HG03280 (cell line): ENCODE measurements around the gene RGPD4.
"Not testable (repeated sequence)": the region's sequence is repeated elsewhere in the genome, so short reads cannot be mapped to it uniquely, and the experiment has no call there.

Experiments used
- ATAC-seq: cut with Tn5 transposase; IDR thresholded peaks from one replicate; pipeline ENCODE4 v1.9.1; 2021; ENCODE audit warnings: mild to moderate bottlenecking, moderate library complexity; ENCODE audit not compliant: unreplicated experiment

The RGPD4 gene

GRCh38 chr2:107826749-107827148 is at the start of gene RGPD4:
TSS of gene RGPD4 (plus strand) at chr2:107826892. CDS start at chr2:107827014, 122 bp downstream.
- ATAC-seq = not testable (repeated sequence)

GRCh38 chr2:107777974-107778373 is 48.7 kb upstream of the RGPD4 start:
- no peak for ATAC-seq

DNA sequence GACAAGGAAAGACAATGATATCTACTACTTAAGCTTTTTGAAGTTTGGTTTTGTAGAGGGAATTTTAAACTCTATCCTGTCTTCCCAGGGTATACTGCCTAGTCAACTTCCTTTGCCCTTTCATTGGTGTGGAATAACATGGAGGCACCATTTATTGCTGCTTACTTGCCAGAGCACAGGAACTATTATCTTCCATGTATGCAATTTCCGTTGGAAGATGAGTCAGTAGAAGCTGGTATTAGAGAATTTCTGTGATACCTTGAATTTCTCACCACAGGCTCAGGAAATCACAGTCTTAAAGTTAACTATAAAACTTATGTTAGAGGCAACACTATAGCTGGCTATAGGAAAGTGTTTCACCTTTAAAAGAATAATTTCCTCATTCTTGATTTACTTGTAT is 40.9 kb upstream of the RGPD4 start:
- ATAC-seq = no peak

GRCh38 chr2:107790837-107791236 is 35.9 kb upstream of the RGPD4 start:
- ATAC-seq = no peak

DNA sequence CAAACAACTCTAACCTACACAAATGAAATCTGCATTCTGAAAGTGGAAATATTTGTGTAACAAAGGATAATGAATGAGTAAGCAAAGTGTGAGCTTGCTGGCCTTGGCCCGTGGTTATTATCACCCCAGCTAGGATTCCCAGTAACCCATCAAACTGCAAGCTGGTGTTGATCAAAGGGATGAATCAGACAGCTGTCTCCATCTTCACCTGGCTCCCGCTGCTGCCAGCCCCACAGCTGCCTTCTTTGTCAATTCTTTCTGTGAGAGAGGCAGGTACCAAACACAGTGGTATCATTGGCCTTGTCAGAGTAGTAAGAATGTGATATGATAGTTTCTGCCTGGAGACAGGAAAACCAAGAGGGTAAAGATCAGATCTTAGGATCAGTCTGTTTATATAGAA is 25.2 kb upstream of the RGPD4 start:
- ATAC-seq = no peak

DNA sequence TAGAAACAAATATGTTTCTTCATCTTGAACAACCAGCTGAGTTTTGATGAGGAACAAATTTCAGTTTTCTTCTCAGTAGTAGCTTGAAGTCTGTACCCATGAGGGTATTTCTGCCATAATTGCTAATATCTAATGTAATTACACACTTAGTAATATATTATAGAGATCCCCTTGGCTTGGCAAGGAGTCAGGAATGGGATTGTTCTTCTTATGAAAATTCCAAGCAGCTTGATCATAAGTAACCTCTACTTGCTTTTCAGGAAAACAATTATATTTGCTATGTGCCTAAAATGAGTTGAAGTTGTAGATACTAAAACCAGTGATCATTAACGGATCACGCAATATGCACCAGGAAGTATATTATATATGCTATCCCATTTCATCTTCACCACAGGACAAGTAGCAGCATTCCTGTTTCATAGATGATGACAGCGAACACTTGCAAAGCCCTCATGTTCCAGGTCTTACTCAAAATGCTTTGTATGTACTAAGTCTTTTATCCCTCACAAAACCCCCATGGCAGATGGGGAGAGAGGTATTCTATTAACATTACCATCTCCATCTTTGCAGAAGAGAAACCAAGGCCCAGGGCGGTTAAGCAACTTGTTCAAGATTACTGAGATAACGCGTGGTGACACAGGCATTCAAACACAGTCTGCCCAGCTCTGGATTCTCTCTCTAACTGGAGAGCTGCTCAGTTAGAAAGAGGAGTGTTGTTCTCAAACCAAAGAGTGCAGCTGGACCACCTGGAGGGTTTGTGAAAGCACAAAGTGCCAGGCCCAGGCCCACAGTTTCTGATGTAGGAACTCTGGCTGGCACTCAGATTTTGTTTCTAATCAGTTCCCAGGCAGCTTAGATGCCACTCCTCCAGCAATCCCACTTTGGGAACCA is 21.8 kb upstream of the RGPD4 start:
- no peak for ATAC-seq

DNA sequence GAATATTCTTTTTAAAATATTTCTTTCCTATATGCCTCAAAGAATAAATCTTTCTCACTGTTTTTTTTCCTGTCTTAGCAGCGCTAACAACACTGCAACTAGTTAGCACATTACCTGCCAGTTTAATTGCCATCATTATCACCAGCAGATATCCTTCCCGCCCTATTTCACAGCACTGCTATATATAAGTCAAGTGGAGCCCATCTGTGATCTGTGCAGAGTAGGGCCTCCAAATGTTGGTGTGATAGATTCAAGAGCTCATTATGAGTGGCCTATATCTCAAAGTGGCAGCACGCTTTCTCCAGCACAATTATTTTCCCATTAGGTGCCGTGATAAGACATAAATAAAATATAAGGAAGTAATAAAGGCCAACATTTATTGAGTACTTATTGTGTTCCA is 19.8 kb upstream of the RGPD4 start:
- ATAC-seq = no peak

DNA sequence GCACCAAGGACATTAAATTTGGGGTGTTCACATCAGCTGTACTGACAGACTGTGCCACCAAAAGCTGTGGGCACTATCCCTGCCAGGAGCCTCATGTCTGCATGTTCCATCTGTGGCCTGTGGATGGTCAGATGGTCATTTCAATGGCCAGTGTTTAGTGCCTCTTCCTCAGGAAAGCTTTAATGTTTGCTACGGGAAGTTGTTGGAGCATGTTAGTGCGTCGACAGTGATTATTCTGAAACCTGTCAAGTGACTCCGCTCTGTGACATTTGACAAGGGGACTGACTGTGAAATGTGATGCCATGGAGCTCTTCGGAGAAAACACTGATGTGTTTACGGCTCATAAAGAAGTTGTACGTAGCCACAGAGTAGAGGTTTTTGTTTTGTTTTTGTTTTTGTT is 18.7 kb upstream of the RGPD4 start:
- ATAC-seq = no peak

DNA sequence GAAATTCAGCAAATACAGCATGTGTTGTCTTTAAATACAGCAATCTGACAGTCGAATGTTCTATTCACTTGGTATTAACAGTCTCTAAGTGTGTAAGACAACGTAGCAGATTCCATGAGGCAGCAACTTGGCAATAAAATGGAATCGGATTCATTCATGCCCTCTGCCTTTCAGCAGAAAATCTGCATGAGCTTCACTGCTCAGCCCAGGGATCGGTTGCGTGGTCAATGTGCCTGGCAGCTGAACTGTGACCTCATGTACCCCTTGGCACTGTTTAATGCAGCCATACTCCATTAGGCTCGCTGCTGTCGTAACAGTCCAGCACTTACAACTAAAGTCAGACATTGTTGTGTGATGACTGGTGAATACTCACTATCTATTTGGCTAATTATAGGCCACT is 17.7 kb upstream of the RGPD4 start:
- no peak for ATAC-seq

- ATAC-seq = no peak
Observed at GRCh38 chr2:107809835-107810234, 16.9 kb upstream of the RGPD4 start.

DNA sequence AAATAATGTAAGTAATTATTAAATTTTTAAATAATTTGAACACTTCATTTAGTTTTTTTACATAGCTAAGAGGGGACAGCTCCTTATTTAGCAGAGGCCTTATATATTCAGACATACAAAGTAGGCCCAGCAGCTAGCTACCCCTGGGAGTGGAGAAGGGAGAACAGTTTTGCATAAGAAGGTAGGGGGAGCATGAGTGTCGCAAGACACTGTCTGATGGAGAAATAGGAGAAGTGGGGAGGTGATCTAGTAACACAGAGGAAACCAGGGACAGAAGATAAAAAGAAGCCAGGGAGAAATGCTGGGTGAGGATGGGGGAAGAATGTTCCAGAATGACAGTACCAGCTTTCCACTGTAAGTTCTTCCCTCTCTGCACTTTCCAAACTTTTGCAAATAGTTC is 16.0 kb upstream of the RGPD4 start:
- no peak for ATAC-seq

GRCh38 chr2:107811411-107811810 is 15.3 kb upstream of the RGPD4 start:
- ATAC-seq = no peak

GRCh38 chr2:107812006-107812405 is 14.7 kb upstream of the RGPD4 start:
- ATAC-seq = no peak

DNA sequence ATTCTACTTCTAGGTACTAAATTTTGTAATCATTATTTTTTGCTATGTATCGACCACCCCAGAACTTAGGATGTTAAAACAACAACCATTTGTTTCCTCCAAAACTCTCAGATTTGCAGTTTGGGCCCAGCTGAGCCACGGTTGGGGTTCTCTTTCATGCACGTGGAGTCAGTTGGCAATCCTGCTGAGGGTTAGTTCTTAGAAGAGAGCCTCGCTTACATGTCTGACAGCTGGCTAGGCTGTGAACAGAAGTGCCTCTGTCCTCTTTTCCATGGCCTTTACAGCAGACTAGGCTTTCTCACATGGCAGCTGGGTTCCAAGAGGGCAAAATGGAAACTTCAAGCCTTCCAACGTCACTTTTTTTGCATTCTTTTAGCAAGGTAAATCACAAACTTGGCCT is 9.3 kb upstream of the RGPD4 start:
- no peak for ATAC-seq

DNA sequence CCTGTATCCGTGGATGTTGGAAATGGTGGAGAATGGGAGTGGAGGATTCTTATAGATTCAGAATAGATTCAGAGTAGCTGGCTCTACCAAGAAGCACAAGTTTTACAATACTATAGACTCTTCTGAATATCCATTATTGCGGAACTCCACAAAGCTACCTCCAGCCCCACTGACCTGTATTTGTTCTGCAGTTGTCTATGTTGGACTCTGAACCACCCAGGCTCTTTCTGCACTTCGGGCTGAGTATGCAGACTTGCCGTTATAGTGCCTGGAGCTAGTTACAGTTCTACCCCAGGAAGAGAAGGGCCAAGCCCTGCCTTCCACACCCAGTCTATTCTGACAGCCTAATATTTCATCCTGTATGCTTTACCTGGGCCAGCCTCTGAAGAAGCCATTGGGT is 4.4 kb upstream of the RGPD4 start:
- ATAC-seq = no peak

GRCh38 chr2:107824451-107825205 is 2.1 kb upstream of the RGPD4 start:
- no peak for ATAC-seq

DNA sequence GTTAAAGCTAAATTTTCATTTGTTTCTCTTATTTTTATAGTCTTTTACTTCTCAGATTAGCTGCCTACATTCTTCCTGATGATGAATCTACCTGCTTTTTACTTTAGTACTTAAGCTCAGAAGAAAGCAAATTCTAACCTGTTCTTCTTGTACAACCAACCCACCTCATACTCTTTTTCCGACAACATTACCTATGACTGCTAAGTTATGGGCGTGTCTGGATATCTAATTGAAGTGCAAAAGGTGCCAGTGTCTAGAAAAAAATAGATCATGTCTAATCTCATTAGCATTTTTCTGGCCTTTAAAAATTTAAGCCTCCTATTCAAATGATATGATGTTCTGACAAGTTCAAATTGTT is 1.5 kb upstream of the RGPD4 start:
- ATAC-seq = no peak

- ATAC-seq = not testable (repeated sequence)
Observed at GRCh38 chr2:107829514-107829913, 2.8 kb downstream of the RGPD4 start.

DNA sequence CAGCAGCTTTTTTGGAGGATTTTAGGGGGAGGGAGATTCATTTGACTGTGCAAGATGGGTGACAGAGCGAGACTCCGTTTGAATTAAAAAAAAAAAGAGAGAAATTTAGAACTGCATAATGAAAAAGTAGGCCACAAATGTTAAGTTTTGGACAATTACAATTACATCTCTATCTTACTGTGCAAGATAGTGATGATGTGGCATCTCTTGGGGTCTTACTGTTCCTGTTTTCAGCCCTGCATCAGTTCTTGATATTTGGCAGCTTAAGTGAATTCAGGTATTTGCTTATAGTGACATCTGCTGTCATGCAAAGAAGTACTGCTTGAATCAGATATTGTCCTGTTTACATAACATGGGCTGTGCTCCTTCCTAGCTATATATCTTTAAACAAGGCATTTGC is 6.5 kb downstream of the RGPD4 start:
- not testable (repeated sequence) for ATAC-seq

- not testable (repeated sequence) for ATAC-seq
Observed at GRCh38 chr2:107833618-107834017, 6.9 kb downstream of the RGPD4 start.

DNA sequence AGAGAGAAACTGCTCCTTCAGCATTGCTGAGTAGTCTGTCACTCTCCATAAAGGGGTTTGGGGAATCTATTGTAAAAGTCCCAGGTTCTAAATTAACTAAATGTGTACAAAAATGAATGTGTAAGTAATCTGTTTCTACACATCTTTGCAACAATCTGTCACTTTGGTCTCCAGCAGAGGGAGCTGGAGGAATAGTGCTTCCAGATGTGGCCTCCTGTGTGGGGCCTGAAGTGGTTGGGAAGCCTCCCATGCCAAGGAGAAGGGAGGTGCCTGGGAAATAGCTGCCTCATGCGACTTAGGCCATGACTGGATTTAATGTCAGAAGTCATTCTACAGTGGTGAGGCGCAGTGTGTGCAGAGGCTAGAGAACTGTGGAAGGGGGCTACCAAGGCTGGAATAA is 89.4 kb downstream of the RGPD4 start:
- ATAC-seq = not testable (repeated sequence)

DNA sequence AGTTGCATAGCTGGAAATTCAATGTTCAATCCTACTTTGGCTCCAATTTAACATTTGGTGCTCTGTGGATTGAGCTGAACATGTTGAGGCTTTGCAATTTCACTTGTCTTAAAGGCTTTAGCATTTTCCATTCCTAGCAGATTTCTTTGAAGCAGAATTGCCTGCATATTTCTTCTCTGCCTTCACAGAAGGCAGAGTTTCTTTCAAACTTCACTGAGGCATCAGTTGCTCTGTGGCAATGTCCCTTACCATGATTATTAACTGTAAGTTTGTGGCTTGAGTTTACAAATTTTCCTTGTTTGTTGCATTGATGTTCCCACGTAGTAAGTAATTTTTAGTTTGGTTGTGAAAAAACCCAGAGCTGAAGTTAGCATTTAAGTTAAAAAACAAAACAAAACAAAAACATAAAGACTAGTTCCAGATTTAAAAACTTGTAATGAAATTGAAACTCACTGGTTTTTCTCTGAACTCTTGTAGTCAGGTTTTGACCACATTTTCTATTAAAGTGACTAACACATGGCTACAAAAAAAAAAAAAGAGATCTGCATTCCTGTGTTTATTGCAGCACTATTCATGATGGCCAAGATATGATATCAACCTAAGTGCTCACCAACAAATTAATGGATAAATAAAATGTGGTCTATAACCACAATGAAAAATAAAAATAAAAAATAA is 90.1 kb downstream of the RGPD4 start:
- peak; percentile 72 for ATAC-seq
